Natural killer cell (primary cell): ENCODE results near the gene CUL1. TPM values are rescaled to one million over a fixed set of nuclear protein-coding genes. Genes with fewer than 3 reads are reported as not detected.

Experiments
- ATAC-seq, 3 donors: fragments of 150-1000 bp in 2 of 3; fragments of 200-7000 bp in 1 of 3; cut with Tn5 transposase; 1 replicate in 1 of 3; 2 replicates in 2 of 3; pipeline ENCODE4 v1.10.0; 2021; ENCODE audit warnings: mild to moderate bottlenecking in 2 of 3, moderate library complexity in 2 of 3
- DNase-seq, 2 donors: peaks; one replicate each; pipeline versions ENCODE4 v3.0.0 to v3.0.0-alpha.2; 2013 to 2021; ENCODE audit warnings: mixed read lengths in 1 of 2
- H3K27ac ChIP-seq: one replicate; pipeline ENCODE4 v1.5.1; 2013; ENCODE audit warnings: mild to moderate bottlenecking, low read length
- H3K27me3 ChIP-seq: one replicate; pipeline ENCODE4 v1.6.1; 2013; ENCODE audit warnings: low read length; ENCODE audit not compliant: control insufficient read depth, insufficient read depth
- H3K36me3 ChIP-seq: one replicate; pipeline ENCODE4 v1.6.1; 2013; ENCODE audit warnings: low read length; ENCODE audit not compliant: control insufficient read depth, insufficient read depth
- H3K4me1 ChIP-seq: one replicate; pipeline ENCODE4 v1.6.1; 2013; ENCODE audit warnings: low read length; ENCODE audit not compliant: control insufficient read depth, insufficient read depth
- H3K4me3 ChIP-seq: one replicate; pipeline ENCODE4 v1.5.1; 2013; ENCODE audit warnings: low read length
- H3K9me3 ChIP-seq: one replicate; pipeline ENCODE4 v1.6.1; 2013; ENCODE audit warnings: low read length; ENCODE audit not compliant: control insufficient read depth, insufficient read depth
- H3K27ac Mint-ChIP-seq, 2 donors: one replicate each; pipeline ENCODE4 v1.8.0; 2022; ENCODE audit warnings: mild to moderate bottlenecking in 2 of 2, mixed read lengths in 2 of 2, moderate library complexity in 1 of 2
- H3K27me3 Mint-ChIP-seq, 2 donors: one replicate each; pipeline ENCODE4 v1.8.0; 2022; ENCODE audit warnings: low read depth in 2 of 2, mixed read lengths in 2 of 2
- H3K36me3 Mint-ChIP-seq: one replicate; pipeline ENCODE4 v1.8.0; 2022; ENCODE audit warnings: mixed read lengths
- H3K4me1 Mint-ChIP-seq, 2 donors: one replicate each; pipeline ENCODE4 v1.8.0; 2022; ENCODE audit warnings: mixed read lengths in 2 of 2
- H3K4me3 Mint-ChIP-seq: one replicate; pipeline ENCODE4 v1.8.0; 2022; ENCODE audit warnings: mild to moderate bottlenecking, moderate library complexity, mixed read lengths
- H3K9me3 Mint-ChIP-seq, 2 donors: one replicate each; pipeline ENCODE4 v1.8.0; 2022; ENCODE audit warnings: mixed read lengths in 2 of 2
- WGBS: methylation state at CpG from one replicate; pipeline ENCODE4 v1.1.7; 2013; ENCODE audit warnings: missing lambda C conversion rate; ENCODE audit not compliant: insufficient coverage; 5-methylcytosine and 5-hydroxymethylcytosine counted together
- intact Hi-C: fragments of 100-400 bp; cut with micrococcal nuclease; formaldehyde crosslinking; loops from one replicate; pipeline ENCODE4 v1.14.2; 2022
- total RNA-seq, 4 donors: library from RNA; stranded (reverse); fragments of 120-200 nt in 1 of 4; gene quantifications; one replicate each; pipeline versions ENCODE4 v1.2.3 to v1.2.4, GENCODE V29; 2013 to 2022
- TF ChIP-seq, protein P1 (sequence below): fragments of 200-600 bp; IDR thresholded peaks from one replicate; pipeline ENCODE4 v1.8.0; 2022; ENCODE audit warnings: antibody characterized with exemption

Gene CUL1
- total RNA-seq, 3 donors from 2014 or later (not counting 1 experiment from before 2014, with no cell fraction given), result 37.4 to 45.1 (median 43.2) TPM

DNA sequence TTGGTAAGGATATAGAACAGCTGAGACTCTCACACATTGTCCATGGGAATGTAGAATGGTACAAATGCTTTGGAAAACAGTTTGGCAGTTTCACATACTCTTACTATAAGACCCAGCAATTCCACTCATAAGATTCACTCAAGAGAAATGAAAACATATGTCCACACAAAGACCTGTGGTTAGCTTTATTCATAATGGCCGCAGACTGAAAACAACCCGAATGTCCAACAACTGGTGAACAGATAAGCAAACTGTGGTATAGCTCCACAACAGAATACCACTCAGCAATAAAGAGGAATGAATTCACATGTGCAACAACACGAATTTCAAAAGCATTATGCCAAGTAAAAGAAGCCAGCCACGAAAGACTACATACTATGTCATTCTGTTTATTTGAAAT is 33.5 kb upstream of the CUL1 start:
- no peaks in the 10 kb centered on the region for H3K9me3 Mint-ChIP-seq
- TF ChIP-seq, protein P1, sequence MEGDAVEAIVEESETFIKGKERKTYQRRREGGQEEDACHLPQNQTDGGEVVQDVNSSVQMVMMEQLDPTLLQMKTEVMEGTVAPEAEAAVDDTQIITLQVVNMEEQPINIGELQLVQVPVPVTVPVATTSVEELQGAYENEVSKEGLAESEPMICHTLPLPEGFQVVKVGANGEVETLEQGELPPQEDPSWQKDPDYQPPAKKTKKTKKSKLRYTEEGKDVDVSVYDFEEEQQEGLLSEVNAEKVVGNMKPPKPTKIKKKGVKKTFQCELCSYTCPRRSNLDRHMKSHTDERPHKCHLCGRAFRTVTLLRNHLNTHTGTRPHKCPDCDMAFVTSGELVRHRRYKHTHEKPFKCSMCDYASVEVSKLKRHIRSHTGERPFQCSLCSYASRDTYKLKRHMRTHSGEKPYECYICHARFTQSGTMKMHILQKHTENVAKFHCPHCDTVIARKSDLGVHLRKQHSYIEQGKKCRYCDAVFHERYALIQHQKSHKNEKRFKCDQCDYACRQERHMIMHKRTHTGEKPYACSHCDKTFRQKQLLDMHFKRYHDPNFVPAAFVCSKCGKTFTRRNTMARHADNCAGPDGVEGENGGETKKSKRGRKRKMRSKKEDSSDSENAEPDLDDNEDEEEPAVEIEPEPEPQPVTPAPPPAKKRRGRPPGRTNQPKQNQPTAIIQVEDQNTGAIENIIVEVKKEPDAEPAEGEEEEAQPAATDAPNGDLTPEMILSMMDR, result no peak
- Histone ChIP-seq H3K4me1 (no peaks in the 10 kb centered on the region), H3K36me3 (no peaks in the 10 kb centered on the region), H3K9me3 (no peaks in the 10 kb centered on the region), H3K27me3 (no peaks in the 10 kb centered on the region), H3K4me3 (no peak overlapping the region), H3K27ac (no peak overlapping the region)
- peaks cover 0 to 10% of the 10 kb centered on the region in 2 donors for H3K27me3 Mint-ChIP-seq
- no peaks in the 10 kb centered on the region for H3K36me3 Mint-ChIP-seq
- 93% methylated on average over 3 of the region's 4 CpGs for WGBS
- peaks cover 0 to 1% of the 10 kb centered on the region in 2 donors for H3K4me1 Mint-ChIP-seq
- no peak overlapping the region for H3K27ac Mint-ChIP-seq
- no peak overlapping the region for H3K4me3 Mint-ChIP-seq
- intact Hi-C loops, result no loop called here
- DNase-seq (no peak), ATAC-seq (no peak)

DNA sequence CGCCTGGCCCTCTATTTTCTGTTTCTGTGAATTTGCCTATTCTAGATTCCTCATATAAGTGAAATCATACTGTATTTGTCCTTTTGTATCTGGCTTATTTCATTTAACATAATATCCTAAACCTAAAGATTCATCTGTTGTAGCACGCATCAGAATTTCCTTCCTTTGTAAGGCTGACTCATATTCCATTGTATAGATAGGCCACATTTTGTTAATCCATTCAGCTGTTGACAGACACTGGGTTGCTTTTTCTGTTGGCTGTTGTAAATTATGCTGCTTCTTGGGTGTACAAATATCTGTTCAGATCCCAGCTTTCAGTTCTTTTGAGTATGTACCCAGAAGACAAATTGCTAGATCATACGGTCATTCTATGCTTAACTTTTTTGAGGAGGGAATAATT is 28.8 kb upstream of the CUL1 start:
- peaks cover 0 to 12% of the 10 kb centered on the region in 2 donors for H3K27me3 Mint-ChIP-seq
- TF ChIP-seq, protein P1, result no peak
- peaks cover 0 to 5% of the 10 kb centered on the region in 2 donors for H3K4me1 Mint-ChIP-seq
- H3K4me3 Mint-ChIP-seq, result no peak overlapping the region
- WGBS, result 77% methylated on average over 3 of the region's 3 CpGs
- H3K4me3 ChIP-seq, result no peak overlapping the region
- no peak overlapping the region for H3K27ac Mint-ChIP-seq
- intact Hi-C loops, result no loop called here
- H3K27ac ChIP-seq, result no peak overlapping the region
- no peak for DNase-seq
- H3K9me3 Mint-ChIP-seq, result no peaks in the 10 kb centered on the region
- ATAC-seq, result no peak
- no peaks in the 10 kb centered on the region for H3K9me3 ChIP-seq
- no peaks in the 10 kb centered on the region for H3K36me3 ChIP-seq
- no peaks in the 10 kb centered on the region for H3K36me3 Mint-ChIP-seq
- no peaks in the 10 kb centered on the region for H3K27me3 ChIP-seq
- no peaks in the 10 kb centered on the region for H3K4me1 ChIP-seq

DNA sequence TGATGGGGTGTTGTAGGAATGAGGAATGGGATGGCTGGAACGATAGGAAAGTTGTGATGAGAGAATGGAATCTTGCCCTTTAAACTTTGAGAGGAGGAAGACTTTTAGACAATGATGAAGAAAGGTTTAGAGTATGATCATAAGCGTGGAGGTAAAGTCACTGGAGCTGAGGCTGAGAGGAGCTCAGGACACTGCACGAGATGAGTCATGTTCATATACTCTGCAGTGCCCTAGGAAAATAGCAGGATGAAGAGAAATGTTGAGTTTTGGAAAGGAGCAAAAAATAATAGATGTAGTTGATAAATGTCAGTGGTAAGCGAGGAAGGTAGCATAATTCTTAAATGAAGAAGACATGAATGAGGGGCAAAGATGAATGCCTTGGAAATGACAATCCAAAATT is 28.3 kb upstream of the CUL1 start:
- no peak for DNase-seq
- no peak overlapping the region for H3K27ac ChIP-seq
- Mint-ChIP-seq H3K4me1 (peaks cover 0 to 5% of the 10 kb centered on the region in 2 donors), H3K4me3 (no peak overlapping the region), H3K36me3 (no peaks in the 10 kb centered on the region), H3K9me3 (no peaks in the 10 kb centered on the region), H3K27me3 (peaks cover 0 to 10% of the 10 kb centered on the region in 2 donors), H3K27ac (no peak overlapping the region)
- ATAC-seq, result no peak
- intact Hi-C loops, result no loop called here
- H3K4me1 ChIP-seq, result no peaks in the 10 kb centered on the region
- WGBS, result 89% methylated on average over 4 of the region's 4 CpGs
- no peaks in the 10 kb centered on the region for H3K36me3 ChIP-seq
- no peaks in the 10 kb centered on the region for H3K9me3 ChIP-seq
- no peaks in the 10 kb centered on the region for H3K27me3 ChIP-seq
- TF ChIP-seq, protein P1, result no peak
- H3K4me3 ChIP-seq, result no peak overlapping the region

DNA sequence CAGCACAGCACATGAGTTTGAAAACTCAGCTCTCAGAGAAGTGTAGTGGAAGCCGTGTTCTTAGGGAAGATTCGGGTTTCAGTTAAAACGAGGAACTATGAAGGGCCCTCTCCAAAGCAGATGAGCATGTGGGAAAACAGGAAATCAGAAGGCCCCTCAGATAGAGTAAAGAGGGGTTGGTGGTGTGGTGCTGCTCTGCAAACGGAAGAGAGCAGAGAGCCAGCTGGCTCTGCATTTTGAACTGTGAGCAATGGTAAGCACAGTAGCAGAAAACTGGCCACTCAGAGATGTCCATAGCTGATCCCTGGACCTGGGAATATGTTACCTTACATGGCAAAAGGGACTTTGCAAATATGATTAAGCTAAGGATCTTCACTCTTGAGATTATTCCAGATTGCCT is 27.9 kb upstream of the CUL1 start:
- H3K27ac Mint-ChIP-seq, result no peak overlapping the region
- TF ChIP-seq, protein P1, result no peak
- no peaks in the 10 kb centered on the region for H3K36me3 Mint-ChIP-seq
- H3K36me3 ChIP-seq, result no peaks in the 10 kb centered on the region
- no peaks in the 10 kb centered on the region for H3K27me3 ChIP-seq
- no peaks in the 10 kb centered on the region for H3K9me3 Mint-ChIP-seq
- H3K4me1 ChIP-seq, result no peaks in the 10 kb centered on the region
- H3K9me3 ChIP-seq, result no peaks in the 10 kb centered on the region
- no peak overlapping the region for H3K27ac ChIP-seq
- ATAC-seq, result no peak
- peaks cover 0 to 5% of the 10 kb centered on the region in 2 donors for H3K4me1 Mint-ChIP-seq
- no peak overlapping the region for H3K4me3 Mint-ChIP-seq
- peaks cover 0 to 13% of the 10 kb centered on the region in 2 donors for H3K27me3 Mint-ChIP-seq
- no peak overlapping the region for H3K4me3 ChIP-seq
- DNase-seq, result no peak
- intact Hi-C loops, result no loop called here
- WGBS, result 48% methylated on average over 4 of the region's 4 CpGs
